Measurements from ENCODE around the gene FBXO24. TPM values are rescaled to one million over a fixed set of nuclear protein-coding genes. Genes with fewer than 3 reads are reported as not detected.
A peak's percentile ranks its signal among the peaks of the same experiment; 100 is the strongest.
"Not testable (repeated sequence)": the region's sequence is repeated elsewhere in the genome, so short reads cannot be mapped to it uniquely, and the experiment has no call there.

FBXO24 gene
- total RNA-seq, 6 donors from 2014 or later: 0.63 to 4.2 (median 0.77) TPM; not detected in 3

DNA sequence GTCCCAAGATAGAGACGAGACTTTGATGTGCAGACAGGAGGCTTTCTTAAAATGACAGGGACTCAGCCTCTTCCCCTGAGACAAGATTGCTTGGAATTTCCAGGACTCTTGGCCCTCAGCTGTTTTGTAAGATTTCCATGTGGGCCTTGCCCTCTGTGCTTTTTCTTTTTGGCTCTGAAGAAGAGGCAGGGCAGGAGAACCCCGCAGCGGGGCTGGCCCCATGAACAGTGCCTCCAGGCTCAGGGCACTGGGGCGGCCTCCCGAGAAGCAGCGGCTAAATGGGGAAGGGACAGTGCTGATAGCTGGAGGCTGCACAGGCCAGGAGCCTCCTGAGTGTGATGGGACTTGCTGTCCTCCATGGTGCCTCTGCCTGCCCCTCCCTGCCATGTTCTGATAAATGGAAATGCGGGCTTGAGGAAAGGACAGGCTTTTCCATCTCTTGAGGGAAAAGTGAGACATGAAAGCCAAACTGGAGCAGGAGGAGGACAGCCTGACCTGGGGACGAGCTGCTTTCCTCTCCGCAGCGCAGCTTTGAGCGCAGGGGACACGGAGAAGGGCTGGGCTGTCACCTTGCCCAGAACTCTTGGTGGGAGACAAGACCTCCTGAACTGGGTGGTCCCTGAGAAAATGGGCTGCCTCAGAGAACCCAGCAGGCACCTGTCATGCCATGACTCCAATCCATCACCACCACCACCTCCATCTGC lies 24.5 kb upstream of the FBXO24 start:
- TF ChIP-seq, protein P1, sequence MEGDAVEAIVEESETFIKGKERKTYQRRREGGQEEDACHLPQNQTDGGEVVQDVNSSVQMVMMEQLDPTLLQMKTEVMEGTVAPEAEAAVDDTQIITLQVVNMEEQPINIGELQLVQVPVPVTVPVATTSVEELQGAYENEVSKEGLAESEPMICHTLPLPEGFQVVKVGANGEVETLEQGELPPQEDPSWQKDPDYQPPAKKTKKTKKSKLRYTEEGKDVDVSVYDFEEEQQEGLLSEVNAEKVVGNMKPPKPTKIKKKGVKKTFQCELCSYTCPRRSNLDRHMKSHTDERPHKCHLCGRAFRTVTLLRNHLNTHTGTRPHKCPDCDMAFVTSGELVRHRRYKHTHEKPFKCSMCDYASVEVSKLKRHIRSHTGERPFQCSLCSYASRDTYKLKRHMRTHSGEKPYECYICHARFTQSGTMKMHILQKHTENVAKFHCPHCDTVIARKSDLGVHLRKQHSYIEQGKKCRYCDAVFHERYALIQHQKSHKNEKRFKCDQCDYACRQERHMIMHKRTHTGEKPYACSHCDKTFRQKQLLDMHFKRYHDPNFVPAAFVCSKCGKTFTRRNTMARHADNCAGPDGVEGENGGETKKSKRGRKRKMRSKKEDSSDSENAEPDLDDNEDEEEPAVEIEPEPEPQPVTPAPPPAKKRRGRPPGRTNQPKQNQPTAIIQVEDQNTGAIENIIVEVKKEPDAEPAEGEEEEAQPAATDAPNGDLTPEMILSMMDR (IDR thresholded peaks at IDR 0.05): no peak
- TF ChIP-seq POLR2AphosphoS5 (IDR thresholded peaks at IDR 0.05) (no peak), POLR2A (IDR thresholded peaks at IDR 0.05) (no peak), EP300 (IDR thresholded peaks at IDR 0.05) (no peak)
- H3K9me3 ChIP-seq: no peaks in the 10 kb centered on the region
- H3K27me3 ChIP-seq: no peaks in the 10 kb centered on the region
- peak in 1 of 2 donors; percentile 66 for DNase-seq
- WGBS, 2 donors: 93 to 97% methylated on average over 7 to 12 of the region's 12 CpGs
- H3K4me3 ChIP-seq: no peak overlapping the region
- peaks cover 0 to 25% (median 11%) of the 10 kb centered on the region in 4 donors for H3K36me3 ChIP-seq
- H3K27ac ChIP-seq: no peak overlapping the region
- ATAC-seq (ENCODE audit: low FRiP score in 2 of 2): no peak
- peaks cover 0 to 16% (median 0%) of the 10 kb centered on the region in 4 donors for H3K4me1 ChIP-seq

DNA sequence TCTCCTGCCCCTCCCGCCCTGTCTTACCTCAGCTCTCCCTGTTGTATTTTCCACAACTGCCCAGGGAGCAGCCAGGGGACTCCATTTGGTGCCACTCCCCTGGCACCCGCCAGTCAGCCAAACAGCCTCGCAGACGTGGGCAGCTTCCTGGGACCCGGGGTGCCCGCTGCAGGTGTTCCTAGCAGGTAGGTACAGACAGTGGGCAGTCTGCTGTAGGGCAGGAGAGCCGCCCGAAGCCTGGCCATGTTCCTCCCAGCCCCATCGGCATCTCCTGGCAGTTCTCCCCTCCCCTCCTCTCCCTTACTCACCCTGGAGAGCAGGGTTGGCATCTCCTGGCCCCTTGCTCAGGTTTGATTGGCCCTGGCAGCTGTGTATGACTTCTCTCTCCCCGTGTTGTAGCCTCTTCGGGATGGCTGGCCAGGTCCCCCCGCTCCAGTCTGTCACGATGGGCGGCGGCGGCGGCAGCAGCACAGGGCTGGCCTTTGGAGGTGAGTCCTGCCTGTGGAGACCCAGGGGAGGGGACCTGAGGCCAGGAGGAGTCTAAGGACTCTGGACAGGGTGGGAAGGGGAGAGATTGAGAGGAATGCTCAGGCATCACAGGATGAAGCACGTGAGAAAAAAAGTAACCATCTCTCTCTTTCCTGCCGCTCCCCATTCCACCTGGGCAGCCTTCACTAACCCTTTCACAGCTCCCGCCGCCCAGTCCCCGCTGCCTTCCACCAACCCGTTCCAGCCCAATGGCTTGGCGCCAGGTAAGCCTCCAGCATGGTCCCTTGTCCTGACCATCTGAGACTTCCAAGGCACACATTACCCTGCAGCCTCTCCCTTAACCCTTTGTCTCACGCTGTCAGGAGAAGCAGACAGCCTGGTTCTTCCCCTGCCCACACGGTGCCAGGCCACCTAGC lies 23.7 kb upstream of the FBXO24 start:
- ATAC-seq (ENCODE audit: low FRiP score in 2 of 2) (no peak), DNase-seq (peak in 1 of 2 donors; percentile 51)
- Histone ChIP-seq H3K27me3 (no peaks in the 10 kb centered on the region), H3K4me3 (no peak overlapping the region), H3K27ac (no peak overlapping the region), H3K4me1 (peaks cover 0 to 16% (median 0%) of the 10 kb centered on the region in 4 donors), H3K9me3 (no peaks in the 10 kb centered on the region), H3K36me3 (peaks cover 0 to 25% (median 11%) of the 10 kb centered on the region in 4 donors)
- TF ChIP-seq POLR2A (IDR thresholded peaks at IDR 0.05) (no peak), POLR2AphosphoS5 (IDR thresholded peaks at IDR 0.05) (no peak), EP300 (IDR thresholded peaks at IDR 0.05) (no peak)
- TF ChIP-seq, protein P1 (IDR thresholded peaks at IDR 0.05): no peak
- 92% methylated on average over 26 of the region's 26 CpGs for WGBS, 2 donors

DNA sequence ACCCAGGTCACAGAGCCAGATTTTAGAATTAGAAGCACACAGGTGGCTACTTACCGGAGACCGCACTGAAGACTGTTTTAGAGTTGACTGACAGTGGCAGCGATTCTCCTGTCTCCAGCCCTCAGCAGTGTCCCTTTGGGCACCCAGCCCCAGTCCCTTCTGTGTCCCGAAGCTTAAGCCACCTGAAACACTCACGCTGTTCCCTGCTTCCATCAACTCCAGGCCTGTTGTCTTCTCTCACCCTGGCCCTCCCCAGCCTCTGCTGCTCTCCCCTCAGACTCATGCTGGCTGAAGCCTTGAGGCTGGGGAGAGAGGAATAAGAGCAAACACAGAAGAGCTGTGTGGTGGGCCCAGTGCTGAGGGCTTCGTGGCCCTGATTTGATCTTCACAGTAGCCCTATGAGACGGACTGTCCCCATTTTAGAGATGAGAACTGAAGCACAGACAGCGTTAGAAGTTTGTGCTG lies 23.0 kb upstream of the FBXO24 start:
- whole genome bisulfite sequencing, 2 donors: 90 to 93% methylated on average over 8 of the region's 8 CpGs
- H3K36me3 ChIP-seq: peaks cover 0 to 19% (median 11%) of the 10 kb centered on the region in 4 donors
- no peak for TF ChIP-seq POLR2AphosphoS5 (IDR thresholded peaks at IDR 0.05)
- no peak for TF ChIP-seq POLR2A (IDR thresholded peaks at IDR 0.05)
- TF ChIP-seq, protein P1 (IDR thresholded peaks at IDR 0.05): no peak
- TF ChIP-seq EP300 (IDR thresholded peaks at IDR 0.05): no peak

DNA sequence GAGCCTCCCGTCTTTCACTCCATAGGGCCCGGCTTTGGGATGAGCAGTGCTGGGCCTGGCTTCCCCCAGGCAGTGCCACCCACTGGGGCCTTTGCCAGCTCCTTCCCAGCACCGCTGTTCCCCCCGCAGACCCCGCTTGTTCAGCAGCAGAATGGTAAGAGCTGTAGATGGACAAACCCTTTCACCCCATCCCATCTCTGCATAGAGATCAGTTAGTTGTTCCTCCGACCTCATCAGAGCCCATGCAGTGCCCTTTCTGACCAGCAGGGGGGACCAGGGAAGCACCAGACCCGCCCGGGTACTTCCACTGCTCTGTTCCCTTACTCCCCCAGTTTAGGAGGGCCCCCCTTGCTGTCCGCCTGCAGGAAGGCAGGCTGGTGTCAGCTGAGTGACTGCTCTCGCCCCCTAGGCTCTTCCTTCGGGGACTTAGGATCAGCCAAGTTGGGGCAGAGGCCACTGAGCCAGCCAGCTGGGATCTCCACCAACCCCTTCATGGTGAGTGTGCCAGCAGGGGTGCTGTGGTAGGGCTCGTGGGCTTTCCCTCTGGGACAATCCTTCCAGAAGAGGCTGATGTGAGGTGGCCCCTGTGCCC lies 22.2 kb upstream of the FBXO24 start:
- Histone ChIP-seq H3K9me3 (no peaks in the 10 kb centered on the region), H3K36me3 (peaks cover 0 to 18% (median 11%) of the 10 kb centered on the region in 4 donors), H3K4me1 (peaks cover 0 to 24% (median 4%) of the 10 kb centered on the region in 4 donors), H3K27me3 (no peaks in the 10 kb centered on the region), H3K4me3 (no peak overlapping the region), H3K27ac (peak overlapping the region in 1 of 4 donors; percentile 28)
- peak in 1 of 2 donors; percentile 74 for DNase-seq
- no peak for TF ChIP-seq EP300 (IDR thresholded peaks at IDR 0.05)
- TF ChIP-seq, protein P1 (IDR thresholded peaks at IDR 0.05): peak; percentile 93 to 98 (median 96)
- 33 to 46% methylated on average over 3 to 12 of the region's 12 CpGs for WGBS, 2 donors
- ATAC-seq (ENCODE audit: low FRiP score in 2 of 2): peak; percentile 77 to 85

More for the DNA sequence above, 23.0 kb upstream of the FBXO24 start:
- no peaks in the 10 kb centered on the region for H3K27me3 ChIP-seq
- ATAC-seq (ENCODE audit: low FRiP score in 2 of 2) (no peak), DNase-seq (no peak)
- H3K27ac ChIP-seq: no peak overlapping the region
- H3K4me1 ChIP-seq: peaks cover 0 to 23% (median 1%) of the 10 kb centered on the region in 4 donors
- H3K4me3 ChIP-seq: no peak overlapping the region
- H3K9me3 ChIP-seq: no peaks in the 10 kb centered on the region

DNA sequence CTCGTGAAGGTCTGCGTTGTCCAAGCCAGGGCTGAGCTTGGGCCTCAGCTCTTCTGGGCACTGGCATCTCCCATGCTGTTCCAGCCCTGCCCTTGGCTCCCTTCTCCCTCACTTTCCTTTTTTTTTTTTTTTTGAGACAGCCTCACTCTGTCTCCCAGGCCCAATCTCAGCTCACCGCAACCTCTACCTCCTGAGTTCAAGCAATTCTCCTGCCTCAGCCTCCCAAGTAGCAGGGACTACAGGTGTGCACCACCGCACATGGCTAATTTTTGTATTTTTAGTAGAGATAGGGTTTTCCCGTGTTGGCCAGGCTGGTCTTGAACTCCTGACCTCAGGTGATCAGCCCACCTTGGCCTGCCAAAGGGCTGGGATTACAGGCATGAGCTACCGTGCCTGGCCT lies 21.7 kb upstream of the FBXO24 start:
- H3K4me1 ChIP-seq: peaks cover under 1 to 21% (median 7%) of the 10 kb centered on the region in 4 donors
- not testable (repeated sequence) for H3K27me3 ChIP-seq; H3K9me3 ChIP-seq; ATAC-seq (ENCODE audit: low FRiP score in 2 of 2); DNase-seq; H3K4me3 ChIP-seq
- peak overlapping the region in 1 of 4 donors; percentile 28 for H3K27ac ChIP-seq
- H3K36me3 ChIP-seq: peaks cover 0 to 18% (median 11%) of the 10 kb centered on the region in 4 donors
- 86 to 89% methylated on average over 6 of the region's 6 CpGs for WGBS, 2 donors

All from upper lobe of left lung (tissue), 6 donors.